Stimulated activated CD8-positive, alpha-beta memory T cell treated with anti-CD3 and anti-CD28 coated beads, Interleukin-2, amount 100 ng/mL, for 48 hours (primary cell): Measurements from ENCODE around the gene TRPM4.

ENCODE experiments used
- DNase-seq, 2 donors: peaks; one replicate each; pipeline ENCODE4 v3.0.0-alpha.2; 2020; ENCODE audit warnings: low read depth in 2 of 2

Gene TRPM4

DNA sequence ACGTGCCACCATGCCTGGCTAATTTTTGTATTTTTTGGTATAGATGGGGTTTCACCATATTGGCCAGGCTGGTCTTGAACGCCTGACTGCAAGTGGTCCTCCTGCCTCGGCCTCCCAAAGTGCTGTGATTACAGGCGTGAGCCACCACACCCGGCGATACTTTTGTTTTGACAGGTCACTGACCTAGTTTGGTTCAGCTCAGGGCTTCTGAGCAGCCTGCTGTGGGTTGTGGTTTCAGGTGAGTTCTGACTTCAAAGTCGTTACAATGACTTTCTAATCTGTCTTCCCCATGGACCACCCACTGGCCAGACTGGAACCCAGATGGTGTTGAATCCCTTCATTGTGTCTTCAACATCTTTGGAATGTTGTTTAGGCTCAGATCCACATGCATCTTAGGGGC, 73.8 kb downstream of the TRPM4 start:
- DNase-seq = no peak

DNA sequence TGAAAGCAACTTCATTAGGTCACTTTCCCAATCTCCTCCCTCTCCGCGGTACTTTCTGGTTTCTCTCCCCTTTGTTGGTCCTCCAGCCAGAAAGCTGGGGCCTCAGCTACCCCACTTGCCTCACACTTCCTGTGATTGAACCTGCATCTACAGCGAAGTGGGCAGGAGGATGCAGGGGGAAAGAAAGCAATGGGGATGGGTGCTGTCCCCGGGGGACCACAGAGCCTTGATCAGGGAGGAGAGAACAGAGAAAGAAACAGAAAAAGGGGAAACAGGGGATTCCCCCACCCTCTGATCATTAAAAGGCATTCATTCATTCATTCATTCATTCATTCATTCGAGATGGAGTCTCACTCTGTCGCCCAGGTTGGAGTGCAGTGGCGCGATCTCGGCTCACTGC, 74.2 kb downstream of the TRPM4 start:
- DNase-seq = no peak

DNA sequence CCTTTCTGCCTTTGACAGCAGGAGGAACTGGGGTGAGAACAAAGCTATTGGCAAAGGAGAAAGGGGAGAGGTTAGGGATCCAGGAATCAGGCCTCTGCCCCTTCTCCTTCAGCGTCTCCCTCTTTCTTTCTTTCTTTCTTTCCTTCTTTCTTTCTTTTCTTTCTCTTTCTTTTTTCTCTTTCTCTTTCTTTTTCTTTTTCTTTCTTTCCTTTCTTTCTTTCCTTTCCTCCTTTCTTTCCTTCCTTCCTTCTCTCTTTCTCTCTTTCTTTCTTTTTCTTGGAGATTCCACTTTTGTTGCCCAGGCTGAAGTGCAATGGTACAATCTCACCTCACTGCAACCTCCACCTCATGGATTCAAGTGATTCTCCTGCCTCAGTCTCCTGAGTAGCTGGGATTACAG, 75.6 kb downstream of the TRPM4 start:
- no peak for DNase-seq

DNA sequence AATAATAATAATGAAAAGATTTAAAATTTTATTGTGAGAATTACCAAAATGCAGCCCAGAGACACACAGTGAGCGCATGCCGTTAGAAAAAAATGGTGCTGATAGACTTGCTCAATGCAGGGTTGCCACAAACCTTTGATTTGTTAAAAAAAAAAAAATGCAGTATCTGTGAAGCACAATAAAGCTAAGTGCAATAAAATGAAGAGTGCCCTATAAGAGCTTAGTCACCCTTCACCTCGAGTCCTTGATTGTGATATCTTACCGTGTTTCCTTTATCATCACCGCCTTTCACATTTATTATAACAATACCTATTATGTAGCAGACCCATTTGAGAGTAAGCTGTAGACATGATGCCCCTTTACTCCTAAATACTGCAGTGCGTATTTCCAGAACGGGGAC, 84.2 kb downstream of the TRPM4 start:
- no peak for DNase-seq

DNA sequence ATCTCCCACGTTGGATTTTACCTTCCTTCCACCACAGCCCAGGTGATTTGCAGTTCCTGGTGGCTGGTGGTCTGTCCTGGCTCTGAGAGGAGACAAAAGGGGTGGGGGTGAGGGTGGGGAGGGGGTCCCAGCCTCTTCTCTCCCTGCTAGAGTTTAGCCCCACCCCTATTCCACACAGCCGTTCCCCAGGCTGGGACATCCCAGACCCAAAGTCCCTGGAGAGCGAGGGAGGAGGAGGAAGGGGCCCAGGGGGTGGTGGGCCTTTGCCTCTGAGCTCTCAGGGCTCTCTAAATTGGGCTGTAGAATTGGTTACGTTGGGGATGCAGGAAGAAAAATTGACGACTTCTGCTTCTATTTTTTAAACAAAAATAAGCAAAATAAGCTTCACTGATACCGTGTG, 85.5 kb downstream of the TRPM4 start:
- no peak for DNase-seq

DNA sequence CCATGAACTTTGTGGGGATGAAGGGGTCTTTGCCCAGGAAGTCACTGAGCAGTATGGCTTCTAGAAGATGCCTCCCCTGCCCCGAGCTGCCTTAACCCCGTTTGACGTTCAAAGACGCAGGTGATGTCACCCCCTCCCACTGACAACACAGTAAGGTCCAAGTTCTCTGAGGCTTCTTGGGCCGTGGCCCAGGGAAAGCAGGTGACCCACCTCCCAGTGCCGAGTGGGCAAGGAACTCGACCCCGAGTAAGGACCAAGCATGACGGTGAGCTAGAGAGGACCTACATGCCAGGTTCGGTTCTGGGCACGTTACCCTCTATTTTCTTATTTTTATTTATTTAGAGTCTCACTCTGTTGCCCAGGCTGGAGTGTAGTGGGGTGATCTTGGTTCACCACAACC, 86.1 kb downstream of the TRPM4 start:
- no peak for DNase-seq

DNA sequence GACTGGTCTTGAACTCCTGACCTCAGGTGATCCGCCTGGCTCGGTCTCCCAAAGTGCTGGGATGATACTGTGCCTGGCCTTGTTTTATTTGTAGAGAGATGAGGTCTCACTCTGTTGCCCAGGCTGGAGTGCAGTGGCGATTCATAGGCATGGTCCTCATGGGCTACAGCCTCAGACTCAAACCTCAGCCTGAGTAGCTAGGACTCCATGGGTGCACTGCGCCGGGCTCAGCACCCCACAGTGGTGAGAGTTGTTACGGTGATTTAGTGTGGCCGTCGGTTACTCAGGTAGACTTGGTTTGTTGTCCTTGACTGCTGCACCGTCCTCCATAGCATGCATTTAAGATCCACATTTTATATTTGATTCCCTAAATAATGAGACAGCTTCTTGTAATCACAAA, 86.7 kb downstream of the TRPM4 start:
- DNase-seq = no peak

DNA sequence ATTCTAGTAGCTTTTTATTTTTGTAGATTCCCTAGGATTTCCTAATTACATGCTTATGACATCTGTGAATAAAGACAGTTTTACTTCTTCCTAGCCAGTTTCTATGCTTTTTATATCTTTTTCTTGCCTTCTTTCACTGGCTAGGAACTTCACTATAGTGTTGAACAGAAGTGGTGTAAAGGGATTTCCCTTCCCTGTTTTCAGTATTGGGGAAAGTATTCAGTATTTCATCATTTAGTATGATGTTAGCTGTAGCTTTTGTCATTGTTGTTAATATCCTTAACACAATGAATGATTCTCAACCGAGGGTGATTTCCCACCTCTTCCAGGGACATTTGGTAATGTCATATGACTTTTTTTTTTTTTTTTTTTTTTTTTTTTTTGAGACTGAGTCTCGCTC, 90.1 kb downstream of the TRPM4 start:
- no peak for DNase-seq

DNA sequence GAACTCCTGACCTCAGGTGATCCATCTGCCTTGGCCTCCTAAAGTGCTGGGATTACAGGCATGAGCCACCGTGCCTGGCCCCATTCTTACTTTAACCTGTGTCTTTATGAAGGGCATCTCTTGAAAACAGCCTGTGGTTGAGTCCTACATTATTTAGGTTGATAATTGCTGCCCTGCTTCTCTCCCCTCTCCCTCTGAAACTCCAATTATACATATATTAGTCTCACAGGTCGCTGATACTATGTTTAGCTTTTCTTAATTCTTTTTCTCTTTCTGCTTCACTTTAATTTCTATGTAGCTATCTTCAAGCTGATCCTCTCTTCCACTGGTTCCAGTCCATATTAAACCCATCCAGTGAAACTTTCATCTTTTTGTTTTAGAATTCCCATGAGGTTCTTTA, 92.3 kb downstream of the TRPM4 start:
- no peak for DNase-seq

DNA sequence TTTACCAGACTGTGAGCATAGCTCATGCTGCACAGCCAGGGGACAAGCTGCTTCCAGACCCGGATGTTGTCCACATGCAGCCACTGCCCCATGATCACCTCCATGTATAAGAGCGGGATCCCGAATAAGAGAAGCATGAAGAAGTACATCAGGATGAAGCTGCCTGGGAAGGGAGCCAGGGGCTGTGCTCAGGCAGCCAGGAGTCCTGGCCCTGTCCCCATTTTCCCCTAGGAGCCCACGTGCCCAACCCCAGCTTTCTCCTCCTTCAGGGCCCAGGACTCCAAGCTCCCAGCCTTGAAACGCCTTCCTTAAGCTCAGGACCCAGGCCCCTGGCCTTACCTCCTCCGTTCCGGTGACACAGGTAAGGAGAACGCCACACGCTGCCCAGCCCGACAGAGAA, 98.1 kb downstream of the TRPM4 start:
- no peak for DNase-seq

DNA sequence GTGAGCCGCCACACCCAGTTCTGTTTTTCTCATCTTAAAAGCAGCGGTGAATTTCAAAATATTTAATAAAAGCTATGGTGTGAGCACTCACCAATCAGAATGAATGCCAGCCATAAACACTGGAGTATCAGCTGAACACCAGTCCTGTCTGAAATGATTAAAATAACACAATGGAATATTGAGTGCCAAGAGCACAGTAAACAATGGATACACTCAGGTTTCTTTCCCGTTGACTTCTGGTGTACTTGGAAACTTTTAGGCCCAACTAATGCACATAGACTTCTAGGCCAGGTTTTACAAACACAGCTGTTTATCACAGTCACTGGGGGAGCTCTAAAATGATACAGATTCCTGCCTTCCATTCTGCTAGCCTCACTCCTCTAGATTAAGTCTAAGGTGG, 99.1 kb downstream of the TRPM4 start:
- DNase-seq = no peak
